GM12872 (cell line): ENCODE data around the gene HDAC3.

Experiments used
- CTCF ChIP-seq: IDR thresholded peaks from 3 replicates; pipeline ENCODE4 v1.5.1; 2011; ENCODE audit warnings: low read depth, mild to moderate bottlenecking, low read length, moderate library complexity; ENCODE audit not compliant: insufficient read depth

Gene HDAC3

GRCh38 chr5:141655020-141655419, 18.4 kb upstream of the HDAC3 start:
- no peak for TF ChIP-seq CTCF

- no peak for TF ChIP-seq CTCF
Observed at GRCh38 chr5:141654298-141654697, 17.6 kb upstream of the HDAC3 start.

- no peak for TF ChIP-seq CTCF
Observed at GRCh38 chr5:141651728-141652105, 15.1 kb upstream of the HDAC3 start.

GRCh38 chr5:141650851-141651727, 14.4 kb upstream of the HDAC3 start, which contains the start of gene FCHSD1:
Gene FCHSD1, minus strand, starts transcription at chr5:141651418. Its CDS starts 50 bp downstream, at chr5:141651368.
- 0 out of 3 replicates have a peak, but pooled peaks have one; percentile 4 for TF ChIP-seq CTCF

GRCh38 chr5:141649972-141650371, 13.3 kb upstream of the HDAC3 start:
- no peak for TF ChIP-seq CTCF

- TF ChIP-seq CTCF, result no peak
Observed at GRCh38 chr5:141649056-141649688, 12.5 kb upstream of the HDAC3 start.

- no peak for TF ChIP-seq CTCF
Observed at GRCh38 chr5:141647851-141648250, 11.2 kb upstream of the HDAC3 start.
